Panc1 (cell line): ENCODE data around the gene KRT23. TPM values are rescaled to one million over a fixed set of nuclear protein-coding genes. Genes with fewer than 3 reads are reported as not detected.
A peak's percentile ranks its signal among the peaks of the same experiment; 100 is the strongest.
"Not testable (repeated sequence)": the region's sequence is repeated elsewhere in the genome, so short reads cannot be mapped to it uniquely, and the experiment has no call there.

Source experiments
- ATAC-seq: fragments of 200-7000 bp; cut with Tn5 transposase; 2 replicates; pipeline ENCODE4 v1.9.1; 2020; ENCODE audit warnings: mild to moderate bottlenecking, moderate library complexity
- BruUV-seq: library from RNA; stranded (reverse); fragments of 400-500 nt; replicated peaks from 2 replicates; lab custom pipeline; 2021; lab: Mats Ljungman, UMichigan
- CTCF ChIA-PET: fragments of 300-600 bp; sonication (Branson Sonifier 250); formaldehyde crosslinking; loops from one replicate; lab custom pipeline; 2022; ENCODE audit warnings: antibody characterized with exemption; lab: Charles Lee
- POLR2A ChIA-PET: fragments of 300-600 bp; sonication (Branson Sonifier 250); formaldehyde crosslinking; loops from one replicate; lab custom pipeline; 2022; ENCODE audit warnings: antibody characterized with exemption; lab: Charles Lee
- DNase-seq: peaks from one replicate; pipeline ENCODE4 v3.0.0-alpha.2; 2010; ENCODE audit warnings: low read depth, low spot score
- H3K27ac ChIP-seq: 2 replicates; pipeline ENCODE4 v1.5.1; 2011; ENCODE audit warnings: mild to moderate bottlenecking, low read length, inconsistent platforms
- H3K27me3 ChIP-seq: fragments of 200-500 bp; sonication (Bioruptor generic); 2 replicates; pipeline ENCODE4 v1.6.0; 2014; ENCODE audit warnings: low read length, inconsistent platforms; ENCODE audit not compliant: control insufficient read depth, insufficient read depth
- H3K36me3 ChIP-seq: fragments of 200-500 bp; sonication (Bioruptor generic); 2 replicates; pipeline ENCODE4 v1.5.1; 2014; ENCODE audit warnings: inconsistent platforms, mild to moderate bottlenecking, low read length, moderate library complexity; ENCODE audit not compliant: control insufficient read depth, insufficient read depth
- H3K4me1 ChIP-seq: 2 replicates; pipeline ENCODE4 v1.5.1; 2011; ENCODE audit warnings: inconsistent platforms, mild to moderate bottlenecking, low read length, moderate library complexity; ENCODE audit not compliant: control insufficient read depth, insufficient read depth
- H3K4me3 ChIP-seq, 2 experiments: 2 replicates each; pipeline ENCODE4 v1.5.1; 2011 to 2012; ENCODE audit warnings: low read depth in 2 of 2, low read length in 2 of 2, mild to moderate bottlenecking in 2 of 2, inconsistent platforms in 1 of 2, moderate library complexity in 1 of 2
- H3K9me3 ChIP-seq: fragments of 200-500 bp; sonication (Bioruptor generic); 2 replicates; pipeline ENCODE4 v1.5.1; 2014; ENCODE audit warnings: low read depth, mild to moderate bottlenecking, inconsistent platforms, low read length, moderate library complexity; ENCODE audit not compliant: control insufficient read depth, insufficient read depth
- CTCF ChIP-seq: fragments of 450-650 bp; IDR thresholded peaks from 2 replicates; pipeline ENCODE4 v1.5.1; 2017; ENCODE audit warnings: mild to moderate bottlenecking
- POLR2AphosphoS5 ChIP-seq: IDR thresholded peaks from 2 replicates; pipeline ENCODE4 v1.6.1; 2012; ENCODE audit warnings: mild to moderate bottlenecking, low read depth, low read length, moderate library complexity
- REST ChIP-seq, 2 experiments: IDR thresholded peaks; 2 replicates each; pipeline ENCODE4 v1.6.1; 2011 to 2012; ENCODE audit warnings: low read depth in 2 of 2, control low read depth in 1 of 2, low read length in 1 of 2, mild to moderate bottlenecking in 1 of 2, moderate library complexity in 1 of 2; ENCODE audit not compliant: insufficient read depth in 1 of 2
- SIN3A ChIP-seq: IDR thresholded peaks from 2 replicates; pipeline ENCODE4 v1.6.1; 2012; ENCODE audit warnings: low read depth, mild to moderate bottlenecking, low read length, moderate library complexity, borderline replicate concordance; ENCODE audit not compliant: insufficient read depth
- TCF7L2 ChIP-seq: IDR thresholded peaks from 2 replicates; pipeline ENCODE4 v1.6.1; 2011; ENCODE audit warnings: mild to moderate bottlenecking, low read depth, low read length, inconsistent platforms
- in situ Hi-C: cut with HindIII; loops from 2 replicates; pipeline ENCODE4 v1.10.0; 2016; ENCODE audit warnings: low sequenced_read_pairs, low pct_unique_long_range_greater_than_20kb
- intact Hi-C: fragments of 100-400 bp; cut with micrococcal nuclease; formaldehyde crosslinking; loops from one replicate; pipeline ENCODE4 v1.10.0; 2022; ENCODE audit not compliant: unreplicated experiment
- total RNA-seq: library from RNA; stranded (reverse); gene quantifications from one replicate; pipeline ENCODE4 v1.2.1, GENCODE V29; 2021; ENCODE audit not compliant: unreplicated experiment

The KRT23 gene
- total RNA-seq, 1 experiment from 2014 or later: not detected

GRCh38 chr17:40922239-40922638, 15.2 kb downstream of the KRT23 start:
- Histone ChIP-seq H3K4me1 (no peaks in the 10 kb centered on the region), H3K27ac (no peak overlapping the region), H3K4me3 (no peak overlapping the region), H3K36me3 (no peaks in the 10 kb centered on the region), H3K9me3 (no peaks in the 10 kb centered on the region), H3K27me3 (no peaks in the 10 kb centered on the region; the same call in 1 of the 2 replicates)
- ATAC-seq: peak; percentile 80
- ChIA-PET POLR2A (no interaction called here), CTCF (no interaction called here)
- no TSS peak for BruUV-seq
- TF ChIP-seq TCF7L2: no peak
- TF ChIP-seq REST (IDR thresholded peaks at IDR 0.05; ENCODE audit: insufficient read depth in 1 of 2, low read depth in 2 of 2, low read length in 1 of 2): no peak
- no peak for TF ChIP-seq SIN3A
- no peak for TF ChIP-seq CTCF
- no peak for TF ChIP-seq POLR2AphosphoS5
- intact Hi-C loops (no loop called here), in situ Hi-C loops (no loop called here)
- DNase-seq: no peak

- H3K36me3 ChIP-seq: no peaks in the 10 kb centered on the region
- intact Hi-C loops (no loop called here), in situ Hi-C loops (no loop called here)
- BruUV-seq: no TSS peak
- H3K9me3 ChIP-seq: no peaks in the 10 kb centered on the region
- ChIA-PET CTCF (no interaction called here), POLR2A (interaction anchor here (0.7 kb wide), 1 partner anchor 19 kb away, joined by 11 read pairs; no protein-coding TSS in a partner anchor)
- no peaks in the 10 kb centered on the region for H3K4me1 ChIP-seq
- no peak overlapping the region for H3K27ac ChIP-seq
- DNase-seq: no peak
- ATAC-seq: no peak
- TF ChIP-seq SIN3A (no peak), TCF7L2 (no peak), CTCF (no peak), POLR2AphosphoS5 (no peak), REST (IDR thresholded peaks at IDR 0.05; ENCODE audit: insufficient read depth in 1 of 2, low read depth in 2 of 2, low read length in 1 of 2) (no peak)
- no peak overlapping the region for H3K4me3 ChIP-seq
- no peaks in the 10 kb centered on the region; the same call in 1 of the 2 replicates for H3K27me3 ChIP-seq
These were observed 16.4 kb downstream of the KRT23 start for GRCh38 chr17:40921026-40921425.

GRCh38 chr17:40917116-40917515, 20.3 kb downstream of the KRT23 start:
- H3K36me3 ChIP-seq, H3K9me3 ChIP-seq, in situ Hi-C loops, DNase-seq, H3K27me3 ChIP-seq, H3K4me3 ChIP-seq, BruUV-seq, CTCF ChIA-PET, H3K27ac ChIP-seq, H3K4me1 ChIP-seq, intact Hi-C loops, ATAC-seq: not testable (repeated sequence)
- POLR2A ChIA-PET: interaction anchor here (0.6 to 0.7 kb wide), 2 partner anchors 626 to 773 kb away, joined by 15 to 18 read pairs; no protein-coding TSS in a partner anchor
